Esophagus squamous epithelium (tissue), 4 donors: ENCODE measurements around the gene PBX3.

Source experiments
- POLR2A ChIP-seq, 4 donors: fragments of 450-650 bp; IDR thresholded peaks; one replicate each; pipeline ENCODE4 v1.6.1; 2017; ENCODE audit warnings: antibody characterized with exemption in 4 of 4, mild to moderate bottlenecking in 4 of 4, moderate library complexity in 3 of 4
- TF ChIP-seq, protein P1 (sequence below), 6 experiments: fragments of 450-650 bp in 4 of 6; fragments of 200-600 bp in 2 of 6; sonication (generic) in 2 of 6; IDR thresholded peaks; one replicate each; pipeline ENCODE4 v1.5.1; 2016 to 2019; ENCODE audit warnings: antibody characterized with exemption in 6 of 6, mild to moderate bottlenecking in 4 of 6, moderate library complexity in 4 of 6

- TF ChIP-seq, protein P1, sequence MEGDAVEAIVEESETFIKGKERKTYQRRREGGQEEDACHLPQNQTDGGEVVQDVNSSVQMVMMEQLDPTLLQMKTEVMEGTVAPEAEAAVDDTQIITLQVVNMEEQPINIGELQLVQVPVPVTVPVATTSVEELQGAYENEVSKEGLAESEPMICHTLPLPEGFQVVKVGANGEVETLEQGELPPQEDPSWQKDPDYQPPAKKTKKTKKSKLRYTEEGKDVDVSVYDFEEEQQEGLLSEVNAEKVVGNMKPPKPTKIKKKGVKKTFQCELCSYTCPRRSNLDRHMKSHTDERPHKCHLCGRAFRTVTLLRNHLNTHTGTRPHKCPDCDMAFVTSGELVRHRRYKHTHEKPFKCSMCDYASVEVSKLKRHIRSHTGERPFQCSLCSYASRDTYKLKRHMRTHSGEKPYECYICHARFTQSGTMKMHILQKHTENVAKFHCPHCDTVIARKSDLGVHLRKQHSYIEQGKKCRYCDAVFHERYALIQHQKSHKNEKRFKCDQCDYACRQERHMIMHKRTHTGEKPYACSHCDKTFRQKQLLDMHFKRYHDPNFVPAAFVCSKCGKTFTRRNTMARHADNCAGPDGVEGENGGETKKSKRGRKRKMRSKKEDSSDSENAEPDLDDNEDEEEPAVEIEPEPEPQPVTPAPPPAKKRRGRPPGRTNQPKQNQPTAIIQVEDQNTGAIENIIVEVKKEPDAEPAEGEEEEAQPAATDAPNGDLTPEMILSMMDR (IDR thresholded peaks at IDR 0.05), result no peak
- TF ChIP-seq POLR2A (IDR thresholded peaks at IDR 0.05), result no peak
These were observed 56.4 kb downstream of the PBX3 start for GRCh38 chr9:125803526-125803925.
